Caco-2 (cell line): ENCODE results near the gene WDR27. TPM values are rescaled to one million over a fixed set of nuclear protein-coding genes. Genes with fewer than 3 reads are reported as not detected.

Experiments
- BruUV-seq: library from RNA; stranded (reverse); fragments of 400-500 nt; replicated peaks from 2 replicates; lab custom pipeline; 2021; lab: Mats Ljungman, UMichigan
- CTCF ChIA-PET: fragments of 300-600 bp; sonication (Branson Sonifier 250); formaldehyde crosslinking; loops from one replicate; lab custom pipeline; 2022; ENCODE audit warnings: antibody characterized with exemption; lab: Charles Lee
- POLR2A ChIA-PET: fragments of 300-600 bp; sonication (Branson Sonifier 250); formaldehyde crosslinking; loops from one replicate; lab custom pipeline; 2022; ENCODE audit warnings: antibody characterized with exemption; lab: Charles Lee
- DNase-seq, 2 experiments: peaks; one replicate each; pipeline versions ENCODE4 v3.0.0 to v3.0.0-alpha.2; 2020 to 2022
- H3K27me3 ChIP-seq: replicated peaks from 2 replicates; pipeline ENCODE4 v1.6.0; 2011; ENCODE audit warnings: low read length; ENCODE audit not compliant: control insufficient read depth, insufficient read depth
- H3K36me3 ChIP-seq: 2 replicates; pipeline ENCODE4 v1.5.1; 2011; ENCODE audit warnings: low read length; ENCODE audit not compliant: control insufficient read depth, insufficient read depth
- H3K4me1 ChIP-seq: fragments of 250-450 bp; sonication (Bioruptor Pico); 2 replicates; pipeline ENCODE4 v1.5.1; 2020; ENCODE audit warnings: mild to moderate bottlenecking
- H3K4me3 ChIP-seq: 2 replicates; pipeline ENCODE4 v1.5.1; 2011; ENCODE audit warnings: low read depth, mild to moderate bottlenecking, control low read depth, low read length
- H3K9me3 ChIP-seq: fragments of 250-450 bp; sonication (Bioruptor Pico); 2 replicates; pipeline ENCODE4 v1.5.1; 2020; ENCODE audit warnings: mild to moderate bottlenecking, moderate library complexity
- H3K27ac Mint-ChIP-seq: one replicate; pipeline ENCODE4 v1.8.0; 2022; ENCODE audit warnings: mixed read lengths; ENCODE audit not compliant: unreplicated experiment
- H3K27me3 Mint-ChIP-seq: one replicate; pipeline ENCODE4 v1.8.0; 2022; ENCODE audit warnings: mixed read lengths; ENCODE audit not compliant: insufficient read depth, unreplicated experiment
- H3K36me3 Mint-ChIP-seq: one replicate; pipeline ENCODE4 v1.8.0; 2022; ENCODE audit warnings: mild to moderate bottlenecking, mixed read lengths; ENCODE audit not compliant: insufficient read depth, unreplicated experiment
- H3K4me1 Mint-ChIP-seq: one replicate; pipeline ENCODE4 v1.8.0; 2022; ENCODE audit warnings: low read depth, mixed read lengths; ENCODE audit not compliant: unreplicated experiment
- H3K4me3 Mint-ChIP-seq: one replicate; pipeline ENCODE4 v1.8.0; 2022; ENCODE audit warnings: mild to moderate bottlenecking, moderate library complexity, mixed read lengths; ENCODE audit not compliant: unreplicated experiment
- H3K9me3 Mint-ChIP-seq: one replicate; pipeline ENCODE4 v1.8.0; 2022; ENCODE audit warnings: mixed read lengths; ENCODE audit not compliant: unreplicated experiment
- intact Hi-C: fragments of 100-400 bp; cut with micrococcal nuclease; formaldehyde crosslinking; loops from one replicate; pipeline ENCODE4 v1.10.0; 2022; ENCODE audit not compliant: unreplicated experiment
- total RNA-seq: library from RNA; stranded (reverse); gene quantifications from 2 replicates; pipeline ENCODE4 v1.2.3, GENCODE V29; 2022
- TF ChIP-seq, protein P1 (sequence below), 2 experiments: fragments of 200-600 bp in 1 of 2; IDR thresholded peaks; 1 replicate in 1 of 2; 2 replicates in 1 of 2; pipeline versions ENCODE4 v1.5.1 to v1.8.0; 2011 to 2022; ENCODE audit warnings: antibody characterized with exemption in 1 of 2, control low read depth in 1 of 2, inconsistent platforms in 1 of 2, low read depth in 1 of 2, low read length in 1 of 2, mild to moderate bottlenecking in 1 of 2, moderate library complexity in 1 of 2; ENCODE audit not compliant: insufficient read depth in 1 of 2, severe bottlenecking in 1 of 2, unreplicated experiment in 1 of 2

Gene WDR27
- total RNA-seq, 1 experiment from 2014 or later: 62.9 TPM

DNA sequence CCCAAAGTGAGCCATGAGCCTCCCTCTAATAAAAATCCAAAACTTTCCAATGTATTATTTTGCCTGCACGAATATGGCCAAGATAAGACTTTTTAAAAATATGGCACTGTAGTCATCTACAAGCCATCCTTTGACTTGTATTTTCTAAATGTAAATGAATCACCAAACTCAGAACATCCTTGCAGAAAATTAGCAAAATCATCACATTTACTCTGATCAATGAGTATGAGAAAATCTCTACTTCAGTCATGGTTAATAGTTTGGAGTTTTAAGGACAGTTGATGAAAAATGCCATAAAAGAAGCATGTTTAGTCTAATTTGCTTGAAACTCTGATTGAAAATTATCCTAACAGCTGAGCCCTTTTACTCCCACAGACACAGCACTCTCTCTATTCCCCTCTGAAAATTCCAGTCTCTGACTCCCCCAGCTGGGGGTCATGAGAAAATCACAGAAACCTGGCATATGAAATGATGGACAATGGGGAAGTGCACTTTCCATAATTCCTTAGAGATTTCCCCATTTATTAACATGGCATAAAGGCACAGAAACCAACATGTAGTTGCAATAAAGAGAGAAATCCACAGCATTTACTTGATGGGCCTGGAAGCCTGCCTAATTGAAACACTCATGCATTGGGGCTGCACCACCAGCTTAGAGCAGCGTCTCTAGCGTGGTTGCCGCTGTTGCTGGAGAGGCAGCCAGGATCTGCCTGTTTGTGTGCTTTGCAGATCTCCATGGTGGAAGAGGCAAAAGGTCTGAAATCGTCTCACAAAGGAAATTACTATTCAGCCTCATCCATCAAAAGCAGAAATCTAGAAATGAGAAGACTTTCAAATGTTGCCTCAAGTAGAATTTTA, 214.0 kb downstream of the WDR27 start:
- CTCF ChIA-PET: interaction anchor here (1.1 kb wide), 1 partner anchor 467 kb away, joined by 3 read pairs; no protein-coding TSS in a partner anchor
- intact Hi-C loops: loop anchor here (1.0 kb wide), 1 partner anchor 531 kb away; no protein-coding TSS in a partner anchor

DNA sequence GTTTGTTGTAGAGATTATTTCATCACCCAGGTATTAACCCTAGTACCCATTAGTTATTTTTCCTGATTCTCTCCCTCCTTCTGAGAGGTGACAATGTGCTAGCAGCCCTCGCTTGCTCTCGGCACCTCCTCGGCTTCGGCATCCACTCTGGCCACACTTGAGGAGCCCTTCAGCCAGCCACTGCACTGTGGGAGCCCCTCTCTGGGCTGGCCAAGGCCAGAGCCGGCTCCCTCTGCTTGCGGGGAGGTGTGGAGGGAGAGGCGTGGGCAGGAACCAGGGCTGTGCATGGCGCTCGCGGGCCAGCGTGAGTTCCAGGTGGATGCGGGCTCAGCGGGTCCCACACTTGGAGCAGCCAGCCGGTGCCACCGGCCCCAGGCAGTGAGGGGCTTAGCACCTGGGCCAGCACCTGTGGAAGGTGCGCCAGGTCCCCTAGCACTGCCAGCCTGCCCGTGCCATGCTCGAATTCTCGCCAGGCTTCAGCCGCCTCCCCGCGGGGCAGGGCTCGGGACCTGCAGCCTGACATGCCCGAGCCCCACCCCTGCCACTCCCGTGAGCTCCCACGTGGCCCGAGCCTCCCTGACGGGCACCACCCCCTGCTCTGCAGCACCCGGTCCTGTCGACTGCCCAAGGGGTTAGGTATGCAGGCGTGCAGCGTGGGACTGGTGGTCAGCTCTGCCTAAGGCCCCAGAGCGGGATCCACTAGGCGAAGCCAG, 221.9 kb downstream of the WDR27 start:
- Histone ChIP-seq H3K36me3 (no peaks in the 10 kb centered on the region), H3K9me3 (no peaks in the 10 kb centered on the region; the same call in 1 of the 2 replicates), H3K4me1 (no peaks in the 10 kb centered on the region), H3K27me3 (no peaks in the 10 kb centered on the region), H3K4me3 (no peak overlapping the region)
- DNase-seq: no peak
- Mint-ChIP-seq H3K36me3 (no peaks in the 10 kb centered on the region), H3K27me3 (no peaks in the 10 kb centered on the region), H3K9me3 (peaks cover 45% of the 10 kb centered on the region), H3K4me1 (no peaks in the 10 kb centered on the region), H3K27ac (no peak overlapping the region), H3K4me3 (no peak overlapping the region)
- TF ChIP-seq, protein P1, sequence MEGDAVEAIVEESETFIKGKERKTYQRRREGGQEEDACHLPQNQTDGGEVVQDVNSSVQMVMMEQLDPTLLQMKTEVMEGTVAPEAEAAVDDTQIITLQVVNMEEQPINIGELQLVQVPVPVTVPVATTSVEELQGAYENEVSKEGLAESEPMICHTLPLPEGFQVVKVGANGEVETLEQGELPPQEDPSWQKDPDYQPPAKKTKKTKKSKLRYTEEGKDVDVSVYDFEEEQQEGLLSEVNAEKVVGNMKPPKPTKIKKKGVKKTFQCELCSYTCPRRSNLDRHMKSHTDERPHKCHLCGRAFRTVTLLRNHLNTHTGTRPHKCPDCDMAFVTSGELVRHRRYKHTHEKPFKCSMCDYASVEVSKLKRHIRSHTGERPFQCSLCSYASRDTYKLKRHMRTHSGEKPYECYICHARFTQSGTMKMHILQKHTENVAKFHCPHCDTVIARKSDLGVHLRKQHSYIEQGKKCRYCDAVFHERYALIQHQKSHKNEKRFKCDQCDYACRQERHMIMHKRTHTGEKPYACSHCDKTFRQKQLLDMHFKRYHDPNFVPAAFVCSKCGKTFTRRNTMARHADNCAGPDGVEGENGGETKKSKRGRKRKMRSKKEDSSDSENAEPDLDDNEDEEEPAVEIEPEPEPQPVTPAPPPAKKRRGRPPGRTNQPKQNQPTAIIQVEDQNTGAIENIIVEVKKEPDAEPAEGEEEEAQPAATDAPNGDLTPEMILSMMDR (IDR thresholded peaks at IDR 0.05; ENCODE audit: insufficient read depth in 1 of 2, low read depth in 1 of 2, low read length in 1 of 2, severe bottlenecking in 1 of 2, unreplicated experiment in 1 of 2): no peak
- ChIA-PET POLR2A (no interaction called here), CTCF (no interaction called here)
- BruUV-seq: no TSS peak
- intact Hi-C loops: no loop called here

More for the DNA sequence above, 214.0 kb downstream of the WDR27 start:
- TF ChIP-seq, protein P1 (IDR thresholded peaks at IDR 0.05; ENCODE audit: insufficient read depth in 1 of 2, low read depth in 1 of 2, low read length in 1 of 2, severe bottlenecking in 1 of 2, unreplicated experiment in 1 of 2): peak in 1 of 2 experiments; percentile 10
- Histone ChIP-seq H3K9me3 (no peaks in the 10 kb centered on the region; the same call in 1 of the 2 replicates), H3K27me3 (no peaks in the 10 kb centered on the region), H3K4me1 (no peaks in the 10 kb centered on the region), H3K36me3 (no peaks in the 10 kb centered on the region), H3K4me3 (no peak overlapping the region)
- BruUV-seq: no TSS peak
- no peaks in the 10 kb centered on the region for H3K27me3 Mint-ChIP-seq
- no peaks in the 10 kb centered on the region for H3K36me3 Mint-ChIP-seq
- H3K9me3 Mint-ChIP-seq: peaks cover 9% of the 10 kb centered on the region
- no peak overlapping the region for H3K27ac Mint-ChIP-seq
- POLR2A ChIA-PET: no interaction called here
- no peaks in the 10 kb centered on the region for H3K4me1 Mint-ChIP-seq
- no peak for DNase-seq
- H3K4me3 Mint-ChIP-seq: no peak overlapping the region

DNA sequence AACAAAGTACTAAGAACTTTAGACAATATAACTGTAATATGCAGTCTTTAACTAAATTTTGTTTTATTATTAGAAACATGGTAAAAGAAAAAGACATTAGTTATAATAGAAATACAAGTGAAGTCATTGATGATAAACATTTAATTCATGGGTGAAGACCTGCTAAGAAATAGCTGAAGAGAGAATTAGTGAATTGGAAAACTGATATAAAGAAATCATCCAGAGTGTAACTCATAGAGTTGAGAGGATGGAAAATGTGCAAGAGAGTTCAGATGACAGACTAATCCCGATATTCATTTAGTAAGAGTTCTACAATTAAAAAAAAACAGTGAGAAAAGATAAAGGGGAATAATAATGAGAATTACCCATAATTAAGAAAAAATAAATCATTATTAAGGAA, 227.5 kb downstream of the WDR27 start:
- Histone ChIP-seq H3K4me3 (no peak overlapping the region), H3K27me3 (no peaks in the 10 kb centered on the region), H3K36me3 (no peaks in the 10 kb centered on the region), H3K9me3 (no peaks in the 10 kb centered on the region), H3K4me1 (no peaks in the 10 kb centered on the region)
- ChIA-PET CTCF (no interaction called here), POLR2A (no interaction called here)
- intact Hi-C loops: no loop called here
- Mint-ChIP-seq H3K27me3 (no peaks in the 10 kb centered on the region), H3K4me3 (no peak overlapping the region), H3K4me1 (no peaks in the 10 kb centered on the region), H3K36me3 (no peaks in the 10 kb centered on the region), H3K27ac (no peak overlapping the region), H3K9me3 (peaks cover 45% of the 10 kb centered on the region)
- no peak for DNase-seq
- no TSS peak for BruUV-seq
- TF ChIP-seq, protein P1 (IDR thresholded peaks at IDR 0.05; ENCODE audit: insufficient read depth in 1 of 2, low read depth in 1 of 2, low read length in 1 of 2, severe bottlenecking in 1 of 2, unreplicated experiment in 1 of 2): no peak
